LNCAP (cell line): ENCODE data around the gene HOXB7.

Source experiments
- TF ChIP-seq, protein P1 (sequence below): fragments of 450-650 bp; IDR thresholded peaks from 2 replicates; pipeline ENCODE4 v1.5.1; 2017; ENCODE audit warnings: mild to moderate bottlenecking

The HOXB7 gene

DNA sequence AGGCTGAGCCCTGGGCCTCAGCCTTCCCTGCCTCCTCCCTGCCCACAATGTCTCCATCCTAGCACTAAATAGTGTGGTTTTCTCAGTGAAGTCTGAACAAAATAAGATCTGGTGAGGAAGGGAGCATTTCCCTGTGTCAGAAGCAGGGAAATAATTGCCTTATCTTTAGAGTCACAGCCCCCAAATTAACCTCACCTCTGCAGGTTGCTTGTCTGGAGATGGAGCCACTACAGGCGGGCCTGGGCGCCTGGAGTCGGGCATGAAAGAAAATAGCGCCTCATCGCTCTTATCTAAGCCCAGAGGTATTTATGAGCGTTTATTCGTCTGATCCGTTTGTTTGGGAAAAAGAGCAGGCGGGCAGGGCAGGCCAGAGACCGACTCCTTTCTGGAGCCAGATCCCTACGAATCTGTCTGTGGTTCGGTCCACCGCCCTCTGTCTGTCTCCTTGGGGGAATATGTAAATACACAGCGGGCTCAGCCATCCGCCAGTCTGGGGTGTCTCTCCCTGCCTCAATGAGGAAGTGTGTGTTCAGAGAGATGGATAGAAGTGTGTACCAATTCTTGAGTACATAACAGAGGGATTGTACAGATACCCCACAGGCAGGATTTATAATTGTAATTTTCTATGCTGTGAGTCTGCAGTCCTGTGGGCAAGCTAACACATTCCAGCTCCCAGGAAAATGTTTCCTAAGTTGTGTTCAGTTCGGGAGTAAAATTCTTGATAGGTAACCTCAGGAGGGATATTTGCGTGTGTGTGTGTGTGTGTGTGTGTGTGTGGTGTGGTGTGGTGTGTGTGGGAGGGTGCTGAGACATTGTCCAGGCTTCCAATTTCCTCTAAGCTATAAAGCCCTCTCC lies 10.3 kb downstream of the HOXB7 start:
- TF ChIP-seq, protein P1, sequence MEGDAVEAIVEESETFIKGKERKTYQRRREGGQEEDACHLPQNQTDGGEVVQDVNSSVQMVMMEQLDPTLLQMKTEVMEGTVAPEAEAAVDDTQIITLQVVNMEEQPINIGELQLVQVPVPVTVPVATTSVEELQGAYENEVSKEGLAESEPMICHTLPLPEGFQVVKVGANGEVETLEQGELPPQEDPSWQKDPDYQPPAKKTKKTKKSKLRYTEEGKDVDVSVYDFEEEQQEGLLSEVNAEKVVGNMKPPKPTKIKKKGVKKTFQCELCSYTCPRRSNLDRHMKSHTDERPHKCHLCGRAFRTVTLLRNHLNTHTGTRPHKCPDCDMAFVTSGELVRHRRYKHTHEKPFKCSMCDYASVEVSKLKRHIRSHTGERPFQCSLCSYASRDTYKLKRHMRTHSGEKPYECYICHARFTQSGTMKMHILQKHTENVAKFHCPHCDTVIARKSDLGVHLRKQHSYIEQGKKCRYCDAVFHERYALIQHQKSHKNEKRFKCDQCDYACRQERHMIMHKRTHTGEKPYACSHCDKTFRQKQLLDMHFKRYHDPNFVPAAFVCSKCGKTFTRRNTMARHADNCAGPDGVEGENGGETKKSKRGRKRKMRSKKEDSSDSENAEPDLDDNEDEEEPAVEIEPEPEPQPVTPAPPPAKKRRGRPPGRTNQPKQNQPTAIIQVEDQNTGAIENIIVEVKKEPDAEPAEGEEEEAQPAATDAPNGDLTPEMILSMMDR = no peak

DNA sequence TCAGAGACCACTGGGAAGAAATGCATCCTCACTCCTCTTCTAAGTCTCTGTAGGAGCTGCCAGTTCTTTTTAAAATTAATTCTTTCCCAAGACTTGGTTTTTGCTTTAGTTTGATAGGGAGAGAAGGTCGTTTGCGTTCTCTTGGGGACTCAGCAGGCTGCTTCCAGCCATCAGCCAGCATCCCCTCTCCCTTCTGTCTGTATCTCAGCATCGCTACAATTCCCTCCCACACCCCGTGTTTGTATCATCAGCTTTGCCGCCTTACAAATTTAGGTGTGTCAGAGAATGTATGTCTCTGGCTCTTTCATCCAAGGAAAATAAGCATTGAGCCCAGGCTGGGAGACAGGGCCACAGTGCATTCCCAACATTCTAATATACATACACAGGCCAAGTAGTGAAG lies 11.5 kb downstream of the HOXB7 start:
- TF ChIP-seq, protein P1 = no peak

- TF ChIP-seq, protein P1 = no peak
These were observed 12.1 kb downstream of the HOXB7 start for GRCh38 chr17:48598736-48599135.

GRCh38 chr17:48597778-48598631 lies 12.8 kb downstream of the HOXB7 start:
- TF ChIP-seq, protein P1 = no peak

DNA sequence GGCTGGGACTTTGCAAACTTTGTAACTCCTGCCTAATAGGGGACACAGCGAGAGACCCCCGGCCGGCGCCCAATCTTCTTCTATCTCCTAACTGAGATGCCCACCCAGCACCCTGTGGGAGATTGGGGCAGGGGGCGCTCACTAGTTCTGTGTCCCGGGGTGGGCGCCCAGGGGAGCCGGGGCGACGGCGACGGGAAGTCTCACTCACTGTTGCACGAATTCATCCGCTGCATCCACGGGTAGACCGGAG lies 13.4 kb downstream of the HOXB7 start:
- TF ChIP-seq, protein P1 = no peak

GRCh38 chr17:48596735-48597527 lies 13.9 kb downstream of the HOXB7 start:
- TF ChIP-seq, protein P1 = no peak

DNA sequence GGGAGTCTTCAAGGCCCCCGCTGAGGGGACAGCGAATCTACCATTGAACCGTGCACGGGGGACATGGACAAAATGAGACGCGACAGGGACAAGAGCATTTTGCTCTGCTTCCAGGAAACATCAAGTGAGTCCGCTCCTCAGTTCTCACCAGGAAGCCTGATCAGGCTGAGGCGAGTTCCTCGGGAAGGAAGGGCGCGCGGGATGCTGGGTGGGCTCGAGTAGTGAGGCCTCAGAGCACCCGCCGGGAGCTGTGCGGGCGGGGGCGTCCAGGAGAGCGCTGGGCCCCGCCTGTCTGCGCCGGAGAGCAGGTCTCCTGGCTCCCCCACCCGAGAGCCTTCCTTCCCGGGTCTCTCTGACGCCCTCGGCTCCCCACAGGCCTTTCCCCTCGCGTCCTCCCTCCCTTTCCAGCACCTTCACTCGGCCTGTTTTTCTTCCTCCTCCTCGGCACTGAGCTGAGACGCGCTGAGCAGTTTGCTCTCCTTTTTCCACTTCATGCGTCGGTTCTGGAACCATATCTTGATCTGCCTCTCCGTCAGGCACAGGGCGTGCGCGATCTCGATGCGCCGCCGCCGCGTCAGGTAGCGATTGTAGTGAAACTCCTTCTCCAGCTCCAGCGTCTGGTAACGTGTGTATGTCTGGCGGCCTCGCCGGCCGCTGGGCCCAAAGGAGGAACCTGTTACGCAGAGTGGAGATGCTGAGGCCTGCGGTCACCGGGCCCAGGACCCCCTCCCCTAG lies 14.7 kb downstream of the HOXB7 start:
- TF ChIP-seq, protein P1 = no peak
